GM18520 (cell line): Measurements from ENCODE around the gene APOC3.
"Not testable (repeated sequence)": the region's sequence is repeated elsewhere in the genome, so short reads cannot be mapped to it uniquely, and the experiment has no call there.

Experiments
- ATAC-seq: cut with Tn5 transposase; IDR thresholded peaks from one replicate; pipeline ENCODE4 v1.9.1; 2021; ENCODE audit not compliant: unreplicated experiment

The APOC3 gene

GRCh38 chr11:116828632-116829524, 829 bp upstream of the APOC3 start:
- ATAC-seq: no peak

GRCh38 chr11:116830184-116830912, 641 bp downstream of the APOC3 start:
- no peak for ATAC-seq

- ATAC-seq: no peak
These were observed 2.2 kb downstream of the APOC3 start for GRCh38 chr11:116831790-116832349.

GRCh38 chr11:116832350-116833290, 2.9 kb downstream of the APOC3 start:
- no peak for ATAC-seq

- ATAC-seq: no peak
These were observed 3.7 kb downstream of the APOC3 start for GRCh38 chr11:116833491-116833815.

- no peak for ATAC-seq
These were observed 4.3 kb downstream of the APOC3 start for GRCh38 chr11:116833816-116834534.

GRCh38 chr11:116834535-116835041, 4.9 kb downstream of the APOC3 start:
- not testable (repeated sequence) for ATAC-seq

GRCh38 chr11:116835042-116835772, 5.5 kb downstream of the APOC3 start:
- ATAC-seq: no peak

- ATAC-seq: peak; percentile 52
These were observed 6.3 kb downstream of the APOC3 start for GRCh38 chr11:116835791-116836631.

- ATAC-seq: no peak
These were observed 6.9 kb downstream of the APOC3 start for GRCh38 chr11:116836632-116836991.

GRCh38 chr11:116837231-116838091, 7.8 kb downstream of the APOC3 start, which contains the start of gene APOA1:
APOA1 (minus strand) TSS chr11:116837622; CDS start chr11:116837387, 235 bp downstream.
- ATAC-seq: no peak

- no peak for ATAC-seq
These were observed 8.8 kb downstream of the APOC3 start for GRCh38 chr11:116838321-116839084.

GRCh38 chr11:116840224-116840745, 10.6 kb downstream of the APOC3 start:
- no peak for ATAC-seq

GRCh38 chr11:116840746-116841296, 11.1 kb downstream of the APOC3 start:
- ATAC-seq: no peak

GRCh38 chr11:116842117-116842516, 12.4 kb downstream of the APOC3 start:
- no peak for ATAC-seq

GRCh38 chr11:116842909-116843308, 13.2 kb downstream of the APOC3 start:
- ATAC-seq: no peak
